ENCODE data around the gene CYP2U1. TPM values are rescaled to one million over a fixed set of nuclear protein-coding genes. Genes with fewer than 3 reads are reported as not detected.

The CYP2U1 gene
- polyA plus RNA-seq, 5 donors = 4.7 to 5.7 (median 4.9) TPM

GRCh38 chr4:107977966-107978705 lies 46.8 kb downstream of the CYP2U1 start:
- no peak for DNase-seq

GRCh38 chr4:107978716-107979451 lies 47.5 kb downstream of the CYP2U1 start:
- DNase-seq = no peak

- no peak for DNase-seq
Observed at GRCh38 chr4:107987916-107988762, 56.8 kb downstream of the CYP2U1 start.

- DNase-seq = no peak
Observed at GRCh38 chr4:107988763-107989035, 57.4 kb downstream of the CYP2U1 start.

GRCh38 chr4:107989162-107989536 lies 57.8 kb downstream of the CYP2U1 start:
- no peak for DNase-seq

- DNase-seq = peak; percentile 95 to 97
Observed at GRCh38 chr4:107989537-107990386, 58.4 kb downstream of the CYP2U1 start, which contains the start of gene HADH. TSS of gene HADH (plus strand) at chr4:107989889. CDS start at chr4:107989933, 44 bp downstream.

GRCh38 chr4:107991945-107992630 lies 60.7 kb downstream of the CYP2U1 start:
- DNase-seq = peak; percentile 33 to 42

- DNase-seq = no peak
Observed at GRCh38 chr4:107993969-107994368, 62.6 kb downstream of the CYP2U1 start.

GRCh38 chr4:107994894-107995293 lies 63.5 kb downstream of the CYP2U1 start:
- DNase-seq = no peak

GRCh38 chr4:107996949-107997788 lies 65.8 kb downstream of the CYP2U1 start:
- DNase-seq = no peak

- DNase-seq = no peak
Observed at GRCh38 chr4:107997794-107998193, 66.4 kb downstream of the CYP2U1 start.

GRCh38 chr4:107999932-108000539 lies 68.7 kb downstream of the CYP2U1 start:
- no peak for DNase-seq

GRCh38 chr4:108001540-108002135 lies 70.3 kb downstream of the CYP2U1 start:
- no peak for DNase-seq

Other genes with a start within 250 kb of the CYP2U1 start
- gene PAPSS1, start 211.3 kb upstream of the CYP2U1 start, polyA plus RNA-seq (ENCODE audit: insufficient read depth in 1 of 5, insufficient read length in 5 of 5, low replicate concordance in 1 of 5) = 10 to 100 TPM; 58.0 to 85.7 (median 73.5) TPM
- 10 to 100 TPM; 10.3 to 19.0 (median 15.5) TPM for gene SGMS2, start 106.6 kb upstream of the CYP2U1 start, polyA plus RNA-seq (ENCODE audit: insufficient read depth in 1 of 5, insufficient read length in 5 of 5, low replicate concordance in 1 of 5)
- gene HADH, start 58.3 kb downstream of the CYP2U1 start, polyA plus RNA-seq (ENCODE audit: insufficient read depth in 1 of 5, insufficient read length in 5 of 5, low replicate concordance in 1 of 5) = 10 to 100 TPM; 67.9 to 83.8 (median 78.1) TPM
- 10 to 100 TPM; 21.7 to 54.1 (median 48.9) TPM for gene LEF1, start 237.4 kb downstream of the CYP2U1 start, polyA plus RNA-seq (ENCODE audit: insufficient read depth in 1 of 5, insufficient read length in 5 of 5, low replicate concordance in 1 of 5)

Measured in right lung (tissue), 5 donors.